IPS DF 6.9 (cell line): ENCODE data around the gene SNPH.
"Not testable (repeated sequence)": the region's sequence is repeated elsewhere in the genome, so short reads cannot be mapped to it uniquely, and the experiment has no call there.

Source experiments
- DNase-seq: peaks from one replicate; pipeline ENCODE4 v3.0.0-alpha.2; 2013; ENCODE audit warnings: low read depth, low spot score
- H3K27ac ChIP-seq: one replicate; pipeline ENCODE4 v1.5.1; 2013; ENCODE audit warnings: low read length, control low read depth
- H3K27me3 ChIP-seq: 2 replicates; pipeline ENCODE4 v1.6.1; 2013; ENCODE audit warnings: mild to moderate bottlenecking, low read length; ENCODE audit not compliant: control insufficient read depth, insufficient read depth
- H3K36me3 ChIP-seq: 2 replicates; pipeline ENCODE4 v1.6.1; 2013; ENCODE audit warnings: low read length; ENCODE audit not compliant: control insufficient read depth, insufficient read depth
- H3K4me1 ChIP-seq: 2 replicates; pipeline ENCODE4 v1.6.1; 2013; ENCODE audit warnings: low read length; ENCODE audit not compliant: control insufficient read depth, insufficient read depth
- H3K4me3 ChIP-seq: 2 replicates; pipeline ENCODE4 v1.5.1; 2013; ENCODE audit warnings: mild to moderate bottlenecking, low read length
- H3K9me3 ChIP-seq: 2 replicates; pipeline ENCODE4 v1.6.1; 2013; ENCODE audit warnings: low read length, inconsistent platforms; ENCODE audit not compliant: control insufficient read depth, insufficient read depth
- WGBS: extraction: QIAGEN DNeasy Blood & Tissue Kit; methylation state at CpG from one replicate; pipeline ENCODE4 v1.1.7; 2013; ENCODE audit warnings: mixed read lengths, missing lambda C conversion rate; ENCODE audit not compliant: insufficient read length, insufficient coverage; 5-methylcytosine and 5-hydroxymethylcytosine counted together

Gene SNPH

DNA sequence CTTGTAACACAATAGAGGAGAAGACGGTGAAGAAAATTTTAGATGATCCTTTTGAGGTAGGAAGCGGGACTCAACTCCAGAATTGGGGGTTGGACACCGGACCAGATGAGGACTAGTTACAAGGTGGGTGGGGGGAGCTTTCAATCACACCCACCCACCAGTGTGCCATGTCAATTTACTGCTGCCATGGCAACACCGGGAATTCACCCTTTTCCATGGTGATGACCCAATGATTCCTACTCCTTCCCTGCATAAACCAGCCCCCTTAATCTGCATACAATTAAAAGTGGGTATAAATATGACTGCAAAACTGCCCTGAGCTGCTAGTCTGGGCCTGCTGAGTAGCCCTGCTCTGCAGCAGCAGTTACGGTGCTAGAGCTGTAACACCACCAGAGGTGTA, 25.5 kb upstream of the SNPH start:
- no CpG with 5 or more reads among the region's 5 CpGs for WGBS
- Histone ChIP-seq H3K4me1 (no peaks in the 10 kb centered on the region), H3K4me3 (no peak overlapping the region), H3K27me3 (no peaks in the 10 kb centered on the region), H3K9me3 (no peaks in the 10 kb centered on the region), H3K27ac (no peak overlapping the region), H3K36me3 (no peaks in the 10 kb centered on the region)
- DNase-seq = no peak

DNA sequence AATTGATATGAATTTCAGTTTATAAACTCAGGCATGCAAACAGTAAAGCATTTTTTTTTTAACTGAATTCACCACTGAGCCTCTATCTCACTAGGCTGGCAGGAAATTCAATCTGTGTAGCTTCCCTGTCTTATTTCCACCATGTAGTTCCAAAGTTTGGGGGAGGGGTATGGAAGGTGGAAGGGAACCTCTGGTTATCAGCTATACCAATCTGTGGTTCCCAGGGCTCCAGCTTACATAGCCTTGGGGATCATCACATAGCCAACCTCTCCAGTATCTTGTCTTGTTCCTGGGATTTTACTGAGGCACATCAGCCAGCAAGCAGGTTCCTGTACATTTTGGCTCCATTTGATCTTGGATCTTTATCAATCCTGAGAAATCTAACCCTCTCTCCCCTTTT, 24.6 kb upstream of the SNPH start:
- Histone ChIP-seq H3K4me3 (no peak overlapping the region), H3K27me3 (no peaks in the 10 kb centered on the region), H3K27ac (no peak overlapping the region), H3K9me3 (no peaks in the 10 kb centered on the region), H3K36me3 (no peaks in the 10 kb centered on the region), H3K4me1 (no peaks in the 10 kb centered on the region)
- DNase-seq = no peak

DNA sequence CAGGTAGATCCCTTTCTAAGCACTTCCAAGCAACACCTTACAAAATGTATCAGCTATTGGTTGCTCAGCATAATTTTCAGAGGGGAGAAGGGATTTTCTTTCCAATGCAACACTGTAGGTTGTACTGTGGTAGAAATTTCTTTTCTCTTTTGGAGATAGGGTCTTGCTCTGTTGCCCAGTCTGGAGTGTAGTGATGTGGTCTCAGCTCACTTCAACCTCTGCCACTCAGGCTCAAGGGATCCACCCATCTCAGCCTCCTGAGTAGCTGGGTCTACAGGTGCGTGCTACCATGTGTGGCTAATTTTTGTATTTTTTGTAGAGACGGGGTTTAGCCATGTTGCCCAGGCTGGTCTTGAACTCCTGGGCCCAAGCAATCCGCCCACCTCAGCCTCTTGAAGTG, 24.0 kb upstream of the SNPH start:
- DNase-seq = no peak
- Histone ChIP-seq H3K36me3 (no peaks in the 10 kb centered on the region), H3K4me1 (no peaks in the 10 kb centered on the region), H3K27ac (no peak overlapping the region), H3K27me3 (no peaks in the 10 kb centered on the region), H3K4me3 (no peak overlapping the region), H3K9me3 (no peaks in the 10 kb centered on the region)
- WGBS = no CpG with 5 or more reads among the region's 3 CpGs

DNA sequence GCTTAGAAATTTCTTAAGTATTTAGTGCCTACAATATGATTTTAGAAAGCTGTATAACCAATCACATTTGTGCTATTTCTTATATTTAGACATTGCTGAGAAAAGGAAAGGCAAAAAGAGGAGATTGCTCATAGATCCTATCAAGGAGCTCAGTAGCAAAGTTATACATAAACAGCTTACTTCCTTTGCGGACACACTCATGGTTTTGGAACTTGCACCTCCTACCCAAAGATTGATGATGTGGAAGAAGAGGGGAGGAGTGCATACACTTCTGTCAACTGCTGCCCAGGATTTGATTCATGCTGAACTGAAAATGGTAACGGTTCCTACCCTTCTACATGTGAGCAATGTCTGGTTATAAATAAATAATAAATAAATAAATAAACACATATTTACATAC, 23.6 kb upstream of the SNPH start:
- no peak for DNase-seq
- Histone ChIP-seq H3K9me3 (no peaks in the 10 kb centered on the region), H3K4me3 (no peak overlapping the region), H3K27me3 (no peaks in the 10 kb centered on the region), H3K4me1 (no peaks in the 10 kb centered on the region), H3K36me3 (no peaks in the 10 kb centered on the region), H3K27ac (no peak overlapping the region)
- no CpG with 5 or more reads among the region's 2 CpGs for WGBS

DNA sequence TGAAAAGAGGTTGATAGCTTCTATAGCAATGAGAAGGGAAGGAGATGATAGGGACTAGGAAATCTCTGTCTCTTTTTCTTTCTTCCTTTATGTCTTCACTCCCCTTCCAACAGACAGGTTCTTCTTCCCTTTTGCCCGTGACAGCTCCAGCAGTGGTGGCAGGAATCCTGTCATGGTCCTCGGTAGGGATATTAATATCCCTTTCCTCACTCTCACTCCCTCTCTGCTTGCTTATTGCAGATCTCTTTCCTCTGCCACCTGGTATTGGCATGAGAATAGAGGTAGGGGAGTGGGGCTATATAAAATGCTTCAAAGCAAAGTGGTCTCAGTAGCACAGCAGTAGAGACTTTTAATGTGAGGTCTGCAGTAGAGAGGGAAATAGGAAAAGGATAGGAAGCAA, 20.5 kb upstream of the SNPH start:
- no peak overlapping the region for H3K27ac ChIP-seq
- H3K4me1 ChIP-seq = no peaks in the 10 kb centered on the region
- no peaks in the 10 kb centered on the region for H3K27me3 ChIP-seq
- no peak for DNase-seq
- no CpG with 5 or more reads among the region's 2 CpGs for WGBS
- H3K9me3 ChIP-seq = no peaks in the 10 kb centered on the region
- no peaks in the 10 kb centered on the region for H3K36me3 ChIP-seq
- H3K4me3 ChIP-seq = no peak overlapping the region

DNA sequence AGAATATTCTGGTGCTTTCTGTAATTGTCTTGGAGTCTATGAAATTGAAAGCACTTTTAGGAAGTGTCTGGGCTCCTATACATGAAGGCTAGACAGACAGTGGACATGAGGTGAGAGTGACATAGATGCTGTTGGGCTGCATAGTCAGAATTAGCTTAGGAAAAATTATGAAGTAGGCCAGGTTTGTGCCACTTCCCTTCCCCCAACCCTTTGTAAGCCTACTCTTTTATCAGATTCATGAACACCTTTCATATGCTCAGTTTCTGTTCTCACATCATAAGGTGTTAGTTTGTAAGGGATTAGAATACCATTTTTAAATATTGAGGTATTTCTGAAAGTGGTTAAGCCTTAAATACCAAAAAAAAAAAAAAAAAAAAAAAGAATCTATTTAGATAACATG, 18.4 kb upstream of the SNPH start:
- H3K9me3 ChIP-seq = no peaks in the 10 kb centered on the region
- no peak overlapping the region for H3K4me3 ChIP-seq
- no peaks in the 10 kb centered on the region for H3K27me3 ChIP-seq
- H3K36me3 ChIP-seq = no peaks in the 10 kb centered on the region
- no peaks in the 10 kb centered on the region for H3K4me1 ChIP-seq
- DNase-seq = no peak
- no peak overlapping the region for H3K27ac ChIP-seq

DNA sequence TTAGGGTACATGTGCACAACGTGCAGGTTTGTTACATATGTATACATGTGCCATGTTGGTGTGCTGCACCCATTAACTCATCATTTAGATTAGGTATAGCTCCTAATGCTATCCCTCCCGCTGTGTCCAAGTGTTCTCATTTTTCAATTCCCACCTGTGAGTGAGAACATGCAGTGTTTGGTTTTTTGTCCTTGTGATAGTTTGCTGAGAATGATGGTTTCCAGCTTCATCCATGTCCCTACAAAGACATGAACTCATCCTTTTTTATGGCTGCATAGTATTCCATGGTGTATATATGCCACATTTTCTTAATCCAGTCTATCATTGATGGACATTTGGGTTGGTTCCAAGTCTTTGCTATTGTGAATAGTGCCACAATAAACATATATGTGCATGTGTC, 15.8 kb upstream of the SNPH start:
- WGBS = no CpG with 5 or more reads among the region's 2 CpGs
- not testable (repeated sequence) for H3K36me3 ChIP-seq, H3K27ac ChIP-seq, DNase-seq, H3K4me3 ChIP-seq, H3K27me3 ChIP-seq, H3K4me1 ChIP-seq, H3K9me3 ChIP-seq

DNA sequence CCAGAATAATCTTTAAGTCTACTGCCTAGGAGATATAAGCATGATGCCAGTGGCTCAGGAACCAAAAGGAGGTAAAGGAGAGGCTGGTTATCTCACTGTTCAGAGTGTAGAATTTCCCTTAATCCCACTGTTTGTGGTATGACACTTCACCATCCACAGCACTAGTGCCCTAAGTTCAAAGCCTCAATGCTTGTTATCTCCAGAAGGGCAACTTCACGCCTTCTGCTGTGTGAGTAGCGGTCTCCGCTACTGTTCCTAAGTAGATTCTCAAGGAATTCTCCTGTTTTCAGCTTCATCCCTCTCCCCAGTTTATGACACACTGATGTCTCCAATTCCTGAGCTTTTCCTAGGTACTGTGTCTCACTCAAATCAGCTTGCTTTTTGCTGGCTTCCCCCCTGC, 13.7 kb upstream of the SNPH start:
- H3K27ac ChIP-seq = no peak overlapping the region
- no peaks in the 10 kb centered on the region for H3K4me1 ChIP-seq
- no peaks in the 10 kb centered on the region for H3K27me3 ChIP-seq
- no peaks in the 10 kb centered on the region for H3K9me3 ChIP-seq
- no peak for DNase-seq
- no CpG with 5 or more reads among the region's 3 CpGs for WGBS
- H3K4me3 ChIP-seq = no peak overlapping the region
- no peaks in the 10 kb centered on the region for H3K36me3 ChIP-seq

DNA sequence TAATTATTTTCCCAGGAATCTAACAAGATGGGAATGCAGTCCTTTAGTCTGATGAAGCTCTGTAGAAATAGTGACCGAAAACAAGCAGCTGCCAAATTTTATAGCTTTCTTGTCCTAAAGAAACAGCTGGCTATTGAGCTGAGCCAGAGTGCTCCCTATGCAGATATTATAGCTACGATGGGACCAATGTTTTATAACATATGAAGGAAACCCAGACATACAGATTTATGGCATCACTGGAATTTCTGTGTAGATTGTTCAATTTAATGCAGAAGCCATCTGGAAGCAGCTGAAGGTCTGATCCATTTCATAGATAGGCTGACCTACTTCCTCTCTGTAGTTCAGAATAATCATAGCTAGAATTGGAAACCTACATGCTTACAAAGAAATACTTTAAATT, 11.8 kb upstream of the SNPH start:
- no peak overlapping the region for H3K27ac ChIP-seq
- H3K36me3 ChIP-seq = no peaks in the 10 kb centered on the region
- H3K4me1 ChIP-seq = no peaks in the 10 kb centered on the region
- no peaks in the 10 kb centered on the region for H3K27me3 ChIP-seq
- H3K4me3 ChIP-seq = no peak overlapping the region
- no peaks in the 10 kb centered on the region for H3K9me3 ChIP-seq
- DNase-seq = no peak
- no CpG with 5 or more reads among the region's 2 CpGs for WGBS

DNA sequence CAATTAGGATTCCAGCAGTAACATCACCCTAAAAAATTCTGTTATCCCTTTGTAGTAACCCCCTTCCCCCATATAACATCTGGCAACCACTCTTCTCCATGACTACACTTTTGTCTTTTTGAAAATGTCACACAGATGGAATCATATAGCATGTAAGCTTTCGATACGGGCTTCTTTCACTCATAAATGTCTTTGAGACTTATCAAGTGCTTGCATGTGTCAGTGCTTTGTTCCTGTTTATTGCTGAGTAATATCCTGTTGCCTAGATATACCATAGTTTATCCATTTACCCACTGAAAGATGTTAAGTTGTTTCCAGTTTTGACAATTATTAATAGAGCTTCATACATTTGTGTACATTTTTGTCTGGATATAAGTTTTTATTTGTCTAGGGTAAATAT, 10.4 kb upstream of the SNPH start:
- Histone ChIP-seq H3K27me3 (no peaks in the 10 kb centered on the region), H3K4me3 (no peak overlapping the region), H3K4me1 (no peaks in the 10 kb centered on the region), H3K27ac (no peak overlapping the region), H3K36me3 (no peaks in the 10 kb centered on the region), H3K9me3 (no peaks in the 10 kb centered on the region)
- no peak for DNase-seq
- no CpG with 5 or more reads among the region's 2 CpGs for WGBS

DNA sequence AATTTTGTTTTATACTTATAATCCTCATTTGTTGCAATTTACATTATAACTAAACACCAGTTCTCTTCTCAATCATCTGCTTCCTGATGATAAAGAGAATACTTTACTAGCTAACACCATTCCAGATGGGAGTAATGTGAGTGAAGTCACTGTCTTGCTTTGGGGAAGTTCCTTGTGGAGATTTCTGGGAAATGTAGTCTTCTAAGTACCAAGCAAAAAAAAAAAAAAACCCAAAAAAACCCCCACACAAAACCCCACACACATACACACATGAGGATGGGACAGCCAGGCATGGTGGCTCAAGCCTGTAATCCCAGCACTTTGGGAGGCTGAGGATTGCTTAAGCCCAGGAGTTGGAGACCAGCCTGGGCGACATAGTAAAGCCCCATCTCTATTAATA, 2.2 kb upstream of the SNPH start:
- DNase-seq = no peak
- H3K27me3 ChIP-seq = no peaks in the 10 kb centered on the region
- no CpG with 5 or more reads among the region's 1 CpG for WGBS
- H3K4me1 ChIP-seq = peaks cover 2% of the 10 kb centered on the region; the same call in 1 of the 2 replicates
- H3K4me3 ChIP-seq = no peak overlapping the region
- no peak overlapping the region for H3K27ac ChIP-seq
- H3K36me3 ChIP-seq = no peaks in the 10 kb centered on the region
- no peaks in the 10 kb centered on the region for H3K9me3 ChIP-seq
